GM21390 (cell line): ENCODE data around the gene CHCHD6.

Experiments used
- ATAC-seq: cut with Tn5 transposase; IDR thresholded peaks from one replicate; pipeline ENCODE4 v1.9.1; 2021; ENCODE audit not compliant: unreplicated experiment

CHCHD6 gene

DNA sequence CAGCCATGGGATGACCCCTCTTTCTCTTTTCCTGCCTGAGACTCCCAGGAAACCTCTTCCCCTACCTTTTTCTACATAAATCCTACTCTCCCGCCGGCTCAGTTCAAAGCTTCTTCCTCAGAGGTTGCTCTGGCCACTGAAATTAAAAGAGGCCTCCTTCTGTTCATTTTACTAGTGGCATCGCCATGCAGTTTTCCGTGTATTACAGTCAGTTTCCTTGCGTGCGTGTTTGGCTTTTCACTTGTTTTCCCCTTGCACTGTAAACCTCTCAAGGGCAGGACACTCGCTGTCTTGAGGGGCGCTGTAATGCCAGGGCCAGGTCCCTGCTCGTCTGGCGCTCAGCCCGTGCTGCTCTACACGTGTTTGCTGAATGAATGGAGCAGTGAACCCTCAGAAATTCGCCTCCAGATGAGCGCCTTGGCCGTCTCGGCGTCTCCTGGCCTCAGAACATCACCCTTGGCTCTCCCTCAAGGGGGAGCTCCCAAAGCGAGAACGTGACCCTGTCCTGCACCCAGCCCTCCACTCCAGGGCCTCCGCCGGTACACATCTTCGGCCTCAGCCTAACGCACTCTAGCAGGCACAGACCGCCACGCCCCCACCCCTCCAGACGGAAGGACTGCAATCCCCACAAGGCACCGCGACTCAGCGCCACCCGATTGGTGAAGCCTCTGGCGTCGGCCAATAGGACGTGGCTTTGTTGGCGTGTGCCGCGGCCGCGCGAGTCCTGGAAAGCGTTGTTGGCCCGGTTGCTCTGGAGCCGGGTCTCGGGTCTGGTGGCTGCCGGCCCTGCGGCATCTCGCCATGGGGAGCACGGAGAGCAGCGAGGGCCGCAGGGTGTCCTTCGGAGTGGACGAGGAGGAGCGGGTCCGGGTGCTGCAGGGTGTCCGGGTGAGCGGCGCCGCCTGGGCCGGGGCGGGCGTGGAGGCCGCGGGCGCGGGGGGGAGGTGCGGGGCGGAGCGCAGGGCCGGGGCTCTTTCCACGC lies at the start of gene CHCHD6:
Gene CHCHD6 (plus strand): TSS at position 729 of the 982 bp plus-strand sequence. CDS start 73 bp downstream, at position 802.
- peak; percentile 96 for ATAC-seq

DNA sequence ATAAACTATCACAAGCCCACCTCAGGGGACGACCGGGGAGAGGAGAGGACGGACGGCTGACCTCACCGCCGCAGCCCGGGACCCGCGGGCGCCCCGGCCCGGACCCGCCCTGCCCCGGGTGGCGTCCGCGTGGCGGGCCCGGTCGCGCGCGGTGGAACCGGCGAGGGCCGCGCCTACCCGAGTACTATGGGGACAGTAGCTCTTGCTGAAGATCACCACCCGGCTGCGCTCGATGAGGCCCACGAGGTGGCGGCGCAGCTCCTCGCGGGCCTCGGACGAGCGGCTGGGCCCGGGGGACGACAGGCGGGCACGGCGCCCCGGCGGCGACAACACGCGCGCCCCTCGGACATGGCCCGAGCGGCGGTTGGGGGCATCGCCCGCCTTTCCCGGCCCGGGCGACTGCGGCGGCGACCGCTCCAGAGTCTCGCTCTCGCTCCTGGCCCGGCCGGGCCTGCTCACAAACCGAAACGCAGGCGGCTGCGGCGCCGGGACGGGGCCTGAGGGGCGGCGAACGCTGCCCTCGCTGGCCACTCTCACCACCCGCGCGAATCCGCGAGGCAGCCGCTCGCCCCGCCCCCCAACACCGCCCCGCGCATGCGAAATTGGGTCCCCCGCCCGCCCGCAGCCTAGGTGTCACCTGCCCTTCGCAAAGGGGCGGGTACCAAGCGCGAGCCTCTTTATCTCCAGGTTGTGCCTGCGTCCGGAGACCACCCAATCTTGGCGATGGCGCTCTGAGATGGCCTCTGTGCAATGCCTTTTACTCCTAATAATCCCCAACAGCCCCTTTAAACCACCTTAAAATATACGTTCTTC lies 49.3 kb upstream of the CHCHD6 start, which contains the start of gene TXNRD3:
Gene TXNRD3 (minus strand): TSS at position 554 of the 813 bp plus-strand sequence.
- ATAC-seq: no peak

- ATAC-seq: no peak
Observed at GRCh38 chr3:126655887-126656286, 48.2 kb upstream of the CHCHD6 start.

DNA sequence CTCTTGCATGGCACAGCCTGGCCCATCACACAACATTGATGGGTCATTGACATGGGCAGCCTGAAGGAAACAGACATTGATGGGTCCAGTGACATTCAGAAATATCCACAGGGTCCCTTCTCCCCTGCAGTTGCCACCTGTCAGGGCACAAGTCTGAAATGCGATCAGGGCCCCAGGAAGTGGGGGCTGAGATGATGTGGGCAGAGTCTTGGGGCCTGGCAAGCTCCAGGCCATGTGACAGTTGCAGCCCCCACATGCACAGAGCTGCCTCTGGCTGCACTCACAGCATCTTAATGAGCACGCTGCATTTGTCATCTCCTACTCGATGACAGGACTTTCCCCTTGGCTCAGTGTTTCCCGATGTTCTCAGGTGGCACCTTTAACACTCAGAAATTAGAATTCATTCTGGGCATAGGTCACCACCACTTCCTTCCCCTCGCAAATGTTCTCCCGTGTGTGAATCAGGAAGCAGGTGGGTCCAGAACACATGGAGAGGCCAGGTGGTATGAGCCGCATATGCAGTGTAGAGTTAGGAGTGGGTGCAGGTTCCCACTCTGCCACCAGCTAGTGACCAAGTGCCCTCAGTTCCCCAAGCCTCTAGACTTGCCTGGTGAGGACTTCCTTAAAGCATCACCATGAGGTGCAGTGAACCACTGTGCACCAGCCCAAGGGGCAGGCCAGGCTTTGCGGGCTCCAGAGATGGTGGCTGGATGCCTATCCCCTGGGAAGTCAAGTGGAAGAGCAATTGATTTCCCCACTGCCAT lies 47.5 kb upstream of the CHCHD6 start:
- no peak for ATAC-seq

DNA sequence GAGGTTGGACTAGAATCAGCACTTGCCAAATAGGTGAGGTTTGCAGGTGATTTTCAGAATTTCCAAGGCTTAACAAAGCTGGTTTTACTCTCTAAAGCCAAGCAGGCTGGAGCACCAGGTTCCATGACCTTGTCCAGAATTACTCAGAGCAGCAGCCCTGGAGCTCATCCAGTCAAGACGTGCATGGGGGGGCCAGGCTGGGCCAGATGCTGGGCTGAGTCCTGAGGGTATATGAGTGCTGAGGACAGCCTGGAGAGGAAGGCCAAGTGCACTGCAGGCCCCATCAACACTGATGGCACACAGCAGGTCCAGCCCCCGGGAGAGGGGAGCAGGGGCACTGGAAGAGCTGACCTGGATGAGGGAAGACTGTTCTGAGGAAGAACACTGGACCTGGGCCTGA lies 46.1 kb upstream of the CHCHD6 start:
- no peak for ATAC-seq

GRCh38 chr3:126658584-126658983 lies 45.5 kb upstream of the CHCHD6 start:
- ATAC-seq: no peak

GRCh38 chr3:126659915-126660886 lies 43.8 kb upstream of the CHCHD6 start:
- no peak for ATAC-seq

DNA sequence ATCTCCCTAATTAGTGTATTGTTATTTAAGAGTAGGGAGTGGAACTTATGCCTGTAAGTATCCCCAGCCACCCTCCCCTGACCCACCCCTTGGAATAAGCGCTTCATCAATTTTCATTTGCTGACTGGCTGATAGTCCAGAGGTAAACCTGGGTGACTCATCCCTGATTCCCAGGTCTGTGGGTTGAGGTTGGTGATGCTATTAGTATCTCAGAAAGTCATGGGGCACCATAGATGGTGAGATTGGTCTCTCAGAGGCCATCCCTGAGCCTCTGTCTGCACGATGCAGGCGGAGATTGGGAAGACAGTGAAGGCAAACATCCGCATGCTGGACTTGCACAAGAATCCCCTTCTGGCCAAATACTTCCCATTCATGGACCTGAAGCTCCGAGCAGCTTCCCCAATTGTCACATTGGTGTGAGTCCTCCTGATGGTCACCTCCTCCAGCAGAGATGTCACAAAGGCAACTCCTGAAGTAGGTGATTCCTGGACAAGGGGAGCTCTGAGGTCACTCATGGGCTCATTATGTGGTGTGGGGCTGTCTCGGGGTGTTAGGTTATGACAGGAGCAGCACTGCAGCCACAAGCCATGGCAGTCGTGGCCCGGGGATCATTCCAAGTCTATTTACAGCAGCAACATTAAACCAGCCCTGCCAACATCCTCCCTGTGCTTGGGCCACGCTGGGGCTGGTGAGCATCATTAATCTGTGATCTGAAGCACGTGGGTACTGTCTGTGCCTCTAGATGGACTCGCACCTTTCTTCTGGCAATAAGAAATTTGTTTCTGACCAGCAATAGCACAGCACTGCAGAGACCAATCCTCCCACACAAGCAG lies 42.3 kb upstream of the CHCHD6 start:
- ATAC-seq: no peak

DNA sequence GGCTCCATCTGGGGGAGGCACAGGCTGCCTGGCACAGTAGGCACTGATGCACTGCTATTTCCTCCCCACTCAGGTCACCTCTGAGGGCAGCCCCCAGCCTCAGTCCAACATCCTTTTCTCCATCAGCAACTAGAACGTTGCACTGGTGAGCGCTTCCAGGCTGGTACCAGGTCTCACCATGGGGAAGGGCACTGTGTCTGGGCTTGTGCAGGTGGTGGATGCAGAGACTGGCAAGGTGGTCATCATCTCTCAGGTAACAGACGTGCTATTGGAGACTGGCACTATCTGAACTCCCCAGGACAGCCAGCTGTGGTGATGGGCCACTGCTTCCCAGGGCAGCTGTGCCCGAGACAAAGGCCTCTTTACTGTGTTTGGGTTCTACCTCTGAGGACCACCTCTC lies 40.8 kb upstream of the CHCHD6 start:
- ATAC-seq: no peak

DNA sequence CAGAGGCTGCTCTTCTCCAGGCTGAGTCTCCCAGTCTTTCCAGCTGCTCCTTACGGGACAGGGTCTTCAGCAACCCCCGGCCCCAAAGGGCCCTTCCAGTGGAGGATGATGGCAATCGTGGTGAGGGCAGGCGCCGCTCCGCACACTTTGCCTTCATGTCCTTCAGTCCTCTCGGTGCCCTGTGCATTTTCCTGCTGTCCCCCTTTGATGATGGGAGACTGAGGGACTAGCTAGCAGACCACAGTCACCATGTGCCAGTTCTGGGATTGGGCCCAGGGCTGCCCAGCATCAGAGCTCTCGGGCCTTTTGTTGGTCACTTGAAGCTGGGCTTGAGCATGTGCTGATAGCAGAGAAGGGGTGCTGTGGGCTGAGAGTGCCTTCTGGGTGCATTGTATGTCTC lies 40.3 kb upstream of the CHCHD6 start:
- ATAC-seq: no peak

DNA sequence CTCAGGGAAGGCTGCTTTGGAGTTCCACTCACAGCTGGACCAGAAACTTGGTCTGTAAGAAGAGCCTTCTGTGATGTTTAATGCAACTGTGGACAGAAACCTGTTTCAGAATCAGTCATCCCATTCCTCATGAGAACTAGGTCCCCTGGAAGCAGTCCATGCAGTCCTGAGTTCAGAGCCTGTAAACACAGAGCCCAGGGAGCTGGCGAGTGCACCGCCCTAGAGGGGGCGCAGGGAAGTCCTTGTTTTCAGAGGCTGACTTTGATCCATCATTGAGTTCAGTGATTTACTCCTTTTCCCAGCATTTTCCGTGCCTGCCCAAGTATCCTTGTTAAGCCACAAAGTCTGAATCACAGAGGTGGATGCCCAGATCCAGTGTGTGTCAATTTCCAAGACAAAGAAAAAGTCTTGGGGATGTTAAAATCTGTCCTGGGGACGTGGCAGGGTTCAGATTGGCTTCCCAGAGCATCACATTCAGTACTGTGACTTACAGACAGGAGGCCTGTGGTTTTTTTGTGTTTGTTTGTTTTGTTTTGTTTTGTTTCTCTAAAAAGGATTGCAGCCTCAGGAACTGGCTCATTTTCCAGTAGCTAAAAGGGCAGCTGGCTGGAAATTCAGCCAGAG lies 39.3 kb upstream of the CHCHD6 start:
- ATAC-seq: no peak

DNA sequence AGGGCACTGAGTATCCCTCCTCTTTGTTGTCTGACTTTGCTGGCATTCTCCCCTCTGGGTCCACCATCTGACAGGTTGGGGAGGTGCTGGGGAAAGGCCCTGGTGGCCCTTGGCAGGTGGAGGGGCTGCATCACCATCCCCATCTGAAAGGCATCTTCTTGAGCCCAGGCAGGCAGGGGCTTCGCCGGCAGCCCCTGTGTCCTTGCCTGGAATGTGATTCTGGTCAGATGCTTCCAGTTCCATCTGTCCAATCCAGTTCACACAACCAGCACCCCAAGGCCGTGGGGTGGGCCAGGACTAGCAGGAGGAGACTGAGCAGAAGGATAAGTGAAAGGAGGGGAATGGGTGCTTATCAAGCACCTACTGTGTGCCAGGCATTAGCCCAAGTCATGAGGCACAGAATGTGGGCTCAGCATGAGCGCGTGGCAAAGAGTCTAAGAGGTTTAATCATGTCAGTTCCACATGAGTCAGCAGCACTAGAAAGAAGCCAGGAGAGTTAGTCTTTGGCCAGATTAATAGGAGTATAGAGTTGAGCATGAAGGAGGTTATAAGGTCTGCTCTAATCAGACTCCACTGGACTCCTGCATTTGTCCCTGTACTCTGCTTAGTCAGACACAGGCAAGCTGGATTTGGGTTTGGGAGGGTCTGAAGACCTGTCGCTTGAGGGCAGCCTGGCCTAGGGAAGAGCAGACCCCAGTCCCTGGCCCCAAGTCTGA lies 38.7 kb upstream of the CHCHD6 start:
- ATAC-seq: no peak

GRCh38 chr3:126665959-126666657 lies 37.9 kb upstream of the CHCHD6 start:
- ATAC-seq: no peak

- no peak for ATAC-seq
Observed at GRCh38 chr3:126666658-126667528, 37.1 kb upstream of the CHCHD6 start.

DNA sequence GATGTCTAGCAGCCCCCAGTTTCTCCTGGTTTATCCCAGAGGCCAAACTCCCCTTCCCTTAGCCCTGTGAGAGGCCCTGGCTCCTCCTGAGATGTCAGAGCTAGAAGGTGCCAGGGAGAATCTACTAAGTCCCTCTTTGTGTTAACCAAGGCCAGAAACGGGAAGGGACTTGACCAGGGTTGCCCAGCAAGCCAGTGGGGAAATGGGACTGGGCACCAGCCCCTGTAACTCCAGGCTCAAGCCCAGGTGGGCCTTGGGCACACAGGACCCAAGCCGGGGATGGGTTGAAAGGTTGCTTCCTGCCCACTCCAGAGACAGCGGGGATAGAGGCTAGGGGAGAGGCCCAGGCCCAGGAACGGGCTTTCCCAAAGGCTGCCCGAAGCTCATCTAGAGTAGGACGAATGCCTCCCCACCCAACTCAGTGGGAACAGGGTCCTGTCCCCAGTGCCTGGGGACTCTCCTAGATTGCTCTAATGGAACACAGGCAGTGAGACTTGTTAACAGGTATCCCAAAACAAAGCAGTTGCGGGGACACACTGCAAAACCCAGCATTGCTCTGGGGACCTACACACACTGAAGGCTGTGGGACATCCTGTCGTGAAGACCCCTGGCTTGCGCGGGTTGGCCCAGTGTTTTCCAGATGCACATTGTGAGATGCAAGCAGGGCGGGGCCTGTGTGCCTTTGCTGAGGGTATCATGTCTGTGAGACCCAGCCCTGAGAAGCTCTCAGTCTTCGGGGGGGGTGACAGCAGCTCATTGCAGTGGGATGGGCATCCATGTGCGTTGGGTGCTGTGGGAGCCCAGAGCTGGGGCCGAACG lies 36.2 kb upstream of the CHCHD6 start:
- no peak for ATAC-seq
